CD4-positive, alpha-beta T cell treated with Interleukin-6 at 100 ng/mL for 8 hours (primary cell): ENCODE measurements around the gene CLDN3.
"Not testable (repeated sequence)": the region's sequence is repeated elsewhere in the genome, so short reads cannot be mapped to it uniquely, and the experiment has no call there.

Experiments
- DNase-seq: peaks from one replicate; pipeline ENCODE4 v3.0.0-alpha.2; 2020; ENCODE audit warnings: mixed read lengths, low spot score

CLDN3 gene

GRCh38 chr7:73736885-73737284 lies 33.2 kb downstream of the CLDN3 start:
- no peak for DNase-seq

- no peak for DNase-seq
Measured at GRCh38 chr7:73735528-73735905, 34.6 kb downstream of the CLDN3 start.

GRCh38 chr7:73734619-73735527 lies 35.2 kb downstream of the CLDN3 start:
- DNase-seq: peak; percentile 84

GRCh38 chr7:73732397-73732796 lies 37.7 kb downstream of the CLDN3 start:
- no peak for DNase-seq

GRCh38 chr7:73730485-73730884 lies 39.6 kb downstream of the CLDN3 start:
- DNase-seq: no peak

GRCh38 chr7:73728551-73728950 lies 41.5 kb downstream of the CLDN3 start:
- DNase-seq: no peak

GRCh38 chr7:73727952-73728351 lies 42.1 kb downstream of the CLDN3 start:
- no peak for DNase-seq

GRCh38 chr7:73726083-73726466 lies 44.0 kb downstream of the CLDN3 start:
- DNase-seq: no peak

GRCh38 chr7:73723813-73724212 lies 46.3 kb downstream of the CLDN3 start:
- DNase-seq: no peak

- no peak for DNase-seq
Measured at GRCh38 chr7:73722785-73723184, 47.3 kb downstream of the CLDN3 start.

GRCh38 chr7:73722182-73722581 lies 47.9 kb downstream of the CLDN3 start:
- DNase-seq: not testable (repeated sequence)

- DNase-seq: no peak
Measured at GRCh38 chr7:73721377-73721817, 48.7 kb downstream of the CLDN3 start.

- not testable (repeated sequence) for DNase-seq
Measured at GRCh38 chr7:73720443-73720842, 49.6 kb downstream of the CLDN3 start.

- DNase-seq: no peak
Measured at GRCh38 chr7:73719806-73720169, 50.3 kb downstream of the CLDN3 start.
